Mesothelial cell of epicardium (in vitro differentiated cells): ENCODE data around the gene CNTF. TPM values are rescaled to one million over a fixed set of nuclear protein-coding genes. Genes with fewer than 3 reads are reported as not detected.

Experiments
- DNase-seq, 2 experiments: peaks; one replicate each; pipeline ENCODE4 v3.0.0; 2021; ENCODE audit warnings: low spot score in 2 of 2; ENCODE audit not compliant: unreplicated experiment in 2 of 2
- H3K27ac Mint-ChIP-seq: 2 replicates; pipeline ENCODE4 v1.8.0; 2021; ENCODE audit warnings: mixed read lengths
- H3K27me3 Mint-ChIP-seq: 2 replicates; pipeline ENCODE4 v1.8.0; 2021; ENCODE audit warnings: low read depth, mixed read lengths
- H3K36me3 Mint-ChIP-seq: 2 replicates; pipeline ENCODE4 v1.8.0; 2021; ENCODE audit warnings: mixed read lengths
- H3K4me1 Mint-ChIP-seq: 2 replicates; pipeline ENCODE4 v1.8.0; 2021; ENCODE audit warnings: mixed read lengths
- H3K4me3 Mint-ChIP-seq: 2 replicates; pipeline ENCODE4 v1.8.0; 2021; ENCODE audit warnings: mild to moderate bottlenecking, moderate library complexity, mixed read lengths
- H3K9me3 Mint-ChIP-seq: 2 replicates; pipeline ENCODE4 v1.8.0; 2021; ENCODE audit warnings: mixed read lengths
- total RNA-seq: library from RNA; stranded (reverse); gene quantifications from 3 replicates; pipeline ENCODE4 v1.2.1, GENCODE V29; 2021
- TF ChIP-seq, protein P1 (sequence below): fragments of 200-600 bp; sonication (generic); IDR thresholded peaks from one replicate; pipeline ENCODE4 v1.5.0; 2021; ENCODE audit warnings: antibody characterized with exemption; ENCODE audit not compliant: unreplicated experiment

Gene CNTF
- total RNA-seq, 1 donor from 2014 or later = 2.7 TPM

GRCh38 chr11:58632510-58632909 lies 10.0 kb downstream of the CNTF start:
- no peak for DNase-seq
- Mint-ChIP-seq H3K4me1 (peaks cover 2% of the 10 kb centered on the region), H3K27ac (no peak overlapping the region), H3K36me3 (no peaks in the 10 kb centered on the region), H3K9me3 (no peaks in the 10 kb centered on the region), H3K4me3 (no peak overlapping the region), H3K27me3 (no peaks in the 10 kb centered on the region)
- TF ChIP-seq, protein P1, sequence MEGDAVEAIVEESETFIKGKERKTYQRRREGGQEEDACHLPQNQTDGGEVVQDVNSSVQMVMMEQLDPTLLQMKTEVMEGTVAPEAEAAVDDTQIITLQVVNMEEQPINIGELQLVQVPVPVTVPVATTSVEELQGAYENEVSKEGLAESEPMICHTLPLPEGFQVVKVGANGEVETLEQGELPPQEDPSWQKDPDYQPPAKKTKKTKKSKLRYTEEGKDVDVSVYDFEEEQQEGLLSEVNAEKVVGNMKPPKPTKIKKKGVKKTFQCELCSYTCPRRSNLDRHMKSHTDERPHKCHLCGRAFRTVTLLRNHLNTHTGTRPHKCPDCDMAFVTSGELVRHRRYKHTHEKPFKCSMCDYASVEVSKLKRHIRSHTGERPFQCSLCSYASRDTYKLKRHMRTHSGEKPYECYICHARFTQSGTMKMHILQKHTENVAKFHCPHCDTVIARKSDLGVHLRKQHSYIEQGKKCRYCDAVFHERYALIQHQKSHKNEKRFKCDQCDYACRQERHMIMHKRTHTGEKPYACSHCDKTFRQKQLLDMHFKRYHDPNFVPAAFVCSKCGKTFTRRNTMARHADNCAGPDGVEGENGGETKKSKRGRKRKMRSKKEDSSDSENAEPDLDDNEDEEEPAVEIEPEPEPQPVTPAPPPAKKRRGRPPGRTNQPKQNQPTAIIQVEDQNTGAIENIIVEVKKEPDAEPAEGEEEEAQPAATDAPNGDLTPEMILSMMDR = no peak

GRCh38 chr11:58636587-58636986 lies 14.1 kb downstream of the CNTF start:
- Mint-ChIP-seq H3K9me3 (no peaks in the 10 kb centered on the region), H3K27me3 (peaks cover 6% of the 10 kb centered on the region), H3K36me3 (no peaks in the 10 kb centered on the region), H3K4me3 (no peak overlapping the region), H3K4me1 (no peaks in the 10 kb centered on the region), H3K27ac (no peak overlapping the region)
- TF ChIP-seq, protein P1 = no peak
- DNase-seq = no peak

GRCh38 chr11:58637371-58637770 lies 14.9 kb downstream of the CNTF start:
- no peaks in the 10 kb centered on the region for H3K4me1 Mint-ChIP-seq
- H3K4me3 Mint-ChIP-seq = no peak overlapping the region
- DNase-seq = no peak
- no peaks in the 10 kb centered on the region for H3K36me3 Mint-ChIP-seq
- no peak overlapping the region for H3K27ac Mint-ChIP-seq
- H3K27me3 Mint-ChIP-seq = peaks cover 9% of the 10 kb centered on the region
- TF ChIP-seq, protein P1 = no peak
- no peaks in the 10 kb centered on the region for H3K9me3 Mint-ChIP-seq

- TF ChIP-seq, protein P1 = no peak
- Mint-ChIP-seq H3K36me3 (no peaks in the 10 kb centered on the region), H3K4me3 (no peak overlapping the region), H3K9me3 (peaks cover 3% of the 10 kb centered on the region), H3K4me1 (no peaks in the 10 kb centered on the region), H3K27me3 (peaks cover 12% of the 10 kb centered on the region), H3K27ac (no peak overlapping the region)
- no peak for DNase-seq
Observed at GRCh38 chr11:58639103-58639502, 16.6 kb downstream of the CNTF start.

- no peaks in the 10 kb centered on the region for H3K36me3 Mint-ChIP-seq
- H3K27ac Mint-ChIP-seq = no peak overlapping the region
- TF ChIP-seq, protein P1 = no peak
- peaks cover 12% of the 10 kb centered on the region for H3K27me3 Mint-ChIP-seq
- peaks cover 8% of the 10 kb centered on the region for H3K9me3 Mint-ChIP-seq
- H3K4me3 Mint-ChIP-seq = no peak overlapping the region
- H3K4me1 Mint-ChIP-seq = no peaks in the 10 kb centered on the region
- no peak for DNase-seq
Observed at GRCh38 chr11:58639669-58640068, 17.2 kb downstream of the CNTF start.
